SK-N-SH treated with all-trans-retinoic acid at 6 μM for 48 hours (cell line): ENCODE results near the gene ST8SIA2.

Source experiments
- ATAC-seq: fragments of 200-7000 bp; cut with Tn5 transposase; 3 replicates; pipeline ENCODE4 v1.9.1; 2020; ENCODE audit warnings: mild to moderate bottlenecking, moderate library complexity
- ARNTL ChIP-seq: fragments of 450-650 bp; formaldehyde crosslinking; IDR thresholded peaks from 2 replicates; pipeline ENCODE4 v1.5.0; 2020; ENCODE audit warnings: low read depth, mild to moderate bottlenecking, moderate library complexity, borderline replicate concordance
- CREB5 ChIP-seq: fragments of 250-450 bp; sonication (Bioruptor Pico); IDR thresholded peaks from 2 replicates; pipeline ENCODE4 v1.5.1; 2020; ENCODE audit warnings: low read depth, mild to moderate bottlenecking, moderate library complexity
- CSDC2 ChIP-seq: fragments of 250-450 bp; sonication (Bioruptor Pico); IDR thresholded peaks from 2 replicates; pipeline ENCODE4 v1.5.0; 2020; ENCODE audit warnings: mild to moderate bottlenecking, moderate library complexity
- CSRNP3 ChIP-seq: fragments of 250-450 bp; sonication (Bioruptor Pico); IDR thresholded peaks from 2 replicates; pipeline ENCODE4 v1.5.1; 2021; ENCODE audit warnings: mild to moderate bottlenecking, moderate library complexity
- ESRRG ChIP-seq: fragments of 250-450 bp; sonication (Bioruptor Pico); IDR thresholded peaks from 2 replicates; pipeline ENCODE4 v1.6.1; 2021; ENCODE audit warnings: mild to moderate bottlenecking
- GLIS3 ChIP-seq: fragments of 250-450 bp; sonication (Bioruptor Pico); IDR thresholded peaks from 2 replicates; pipeline ENCODE4 v1.5.0; 2020; ENCODE audit warnings: mild to moderate bottlenecking, moderate library complexity
- OSR1 ChIP-seq: fragments of 250-450 bp; sonication (Bioruptor Pico); IDR thresholded peaks from 2 replicates; pipeline ENCODE4 v1.8.0; 2022; ENCODE audit warnings: moderate library complexity, mild to moderate bottlenecking, inconsistent platforms
- PATZ1 ChIP-seq: fragments of 250-450 bp; sonication (Bioruptor Pico); IDR thresholded peaks from 2 replicates; pipeline ENCODE4 v1.8.0; 2020; ENCODE audit warnings: mild to moderate bottlenecking, moderate library complexity, borderline replicate concordance
- PPARA ChIP-seq: fragments of 250-450 bp; sonication (Bioruptor Pico); IDR thresholded peaks from 2 replicates; pipeline ENCODE4 v1.5.0; 2020; ENCODE audit warnings: mild to moderate bottlenecking, borderline replicate concordance
- RARB ChIP-seq: fragments of 250-450 bp; sonication (Bioruptor Pico); IDR thresholded peaks from 2 replicates; pipeline ENCODE4 v1.8.0; 2021; ENCODE audit warnings: mild to moderate bottlenecking, moderate library complexity
- SNAI2 ChIP-seq: fragments of 250-450 bp; sonication (Bioruptor Pico); IDR thresholded peaks from 2 replicates; pipeline ENCODE4 v1.5.0; 2020; ENCODE audit warnings: mild to moderate bottlenecking, moderate library complexity
- TCF4 ChIP-seq: fragments of 250-450 bp; sonication (Bioruptor Pico); IDR thresholded peaks from 2 replicates; pipeline ENCODE4 v1.8.0; 2021; ENCODE audit warnings: mild to moderate bottlenecking, moderate library complexity, borderline replicate concordance
- TOX ChIP-seq: fragments of 250-450 bp; sonication (Bioruptor Pico); IDR thresholded peaks from 2 replicates; pipeline ENCODE4 v1.8.0; 2021; ENCODE audit warnings: mild to moderate bottlenecking, moderate library complexity, borderline replicate concordance
- TSHZ2 ChIP-seq: fragments of 250-450 bp; sonication (Bioruptor Pico); IDR thresholded peaks from 2 replicates; pipeline ENCODE4 v1.5.0; 2020; ENCODE audit warnings: mild to moderate bottlenecking, moderate library complexity
- ZC3H10 ChIP-seq: fragments of 250-450 bp; sonication (Bioruptor Pico); IDR thresholded peaks from 2 replicates; pipeline ENCODE4 v1.5.1; 2021; ENCODE audit warnings: mild to moderate bottlenecking, moderate library complexity
- ZFP3 ChIP-seq: fragments of 250-450 bp; sonication (Bioruptor Pico); IDR thresholded peaks from 2 replicates; pipeline ENCODE4 v1.5.0; 2020; ENCODE audit warnings: mild to moderate bottlenecking, moderate library complexity
- ZFP30 ChIP-seq: fragments of 450-650 bp; formaldehyde crosslinking; IDR thresholded peaks from 2 replicates; pipeline ENCODE4 v1.5.0; 2022; ENCODE audit warnings: mild to moderate bottlenecking, moderate library complexity
- ZNF70 ChIP-seq: fragments of 450-650 bp; formaldehyde crosslinking; IDR thresholded peaks from 2 replicates; pipeline ENCODE4 v1.5.0; 2020; ENCODE audit warnings: mild to moderate bottlenecking, moderate library complexity
- ZNF8 ChIP-seq: fragments of 450-650 bp; formaldehyde crosslinking; IDR thresholded peaks from 2 replicates; pipeline ENCODE4 v1.5.0; 2020; ENCODE audit warnings: mild to moderate bottlenecking, moderate library complexity
- TF ChIP-seq, protein P1 (sequence below): fragments of 250-450 bp; sonication (Bioruptor Pico); IDR thresholded peaks from 2 replicates; pipeline ENCODE4 v1.8.0; 2021; ENCODE audit warnings: low read depth, mild to moderate bottlenecking, moderate library complexity, borderline replicate concordance

The ST8SIA2 gene

DNA sequence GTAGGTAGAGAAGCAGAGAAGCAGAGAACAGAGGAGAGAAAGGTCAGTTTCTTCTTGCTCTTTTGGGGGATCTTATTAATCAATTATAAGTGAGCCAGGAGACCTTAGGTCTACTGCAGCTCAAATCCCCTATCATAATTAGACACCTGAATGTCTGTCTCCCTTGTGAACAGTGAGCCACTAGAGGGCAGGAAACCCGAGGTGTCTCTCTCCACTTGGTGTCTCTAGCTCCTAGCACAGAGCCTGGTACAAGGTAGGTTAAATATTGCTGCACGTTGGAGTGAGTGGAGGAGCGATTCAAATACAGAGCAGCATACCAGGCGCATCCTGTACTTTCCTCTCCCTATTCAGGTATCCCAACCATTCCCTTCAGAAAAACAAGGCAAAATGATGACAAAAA, 2.0 kb upstream of the ST8SIA2 start:
- no peak for ATAC-seq

GRCh38 chr15:92392462-92392861, 1.2 kb upstream of the ST8SIA2 start:
- ATAC-seq = no peak
- no peak for TF ChIP-seq TSHZ2 (CRISPR knock-in tag)
- no peak for TF ChIP-seq CSRNP3 (CRISPR knock-in tag)
- no peak for TF ChIP-seq ZNF8 (CRISPR knock-in tag)

More for the DNA sequence above, 2.0 kb upstream of the ST8SIA2 start:
- TF ChIP-seq ZFP30 (CRISPR knock-in tag) (no peak), ESRRG (CRISPR knock-in tag) (no peak)

DNA sequence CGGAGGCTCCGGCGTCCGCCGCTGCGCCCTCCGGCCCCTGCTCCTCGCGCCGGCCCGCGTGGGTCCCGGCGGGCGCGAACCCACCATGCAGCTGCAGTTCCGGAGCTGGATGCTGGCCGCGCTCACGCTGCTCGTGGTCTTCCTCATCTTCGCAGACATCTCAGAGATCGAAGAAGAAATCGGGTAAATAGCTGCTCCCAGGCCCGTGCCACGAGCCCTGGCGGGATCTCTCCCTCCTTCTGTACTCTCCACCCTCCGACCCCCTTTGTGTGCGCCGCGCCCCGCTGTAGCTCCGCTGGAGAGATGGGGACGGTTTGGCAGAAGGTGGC, 263 bp downstream of the ST8SIA2 start:
- TF ChIP-seq CREB5 (CRISPR knock-in tag) (no peak), TOX (CRISPR knock-in tag) (no peak), ZNF70 (CRISPR knock-in tag) (no peak), ZC3H10 (no peak), CSDC2 (CRISPR knock-in tag) (no peak), TCF4 (no peak), ZFP3 (no peak), PATZ1 (CRISPR knock-in tag) (no peak), GLIS3 (CRISPR knock-in tag) (no peak), SNAI2 (CRISPR knock-in tag) (no peak)
- TF ChIP-seq, protein P1, sequence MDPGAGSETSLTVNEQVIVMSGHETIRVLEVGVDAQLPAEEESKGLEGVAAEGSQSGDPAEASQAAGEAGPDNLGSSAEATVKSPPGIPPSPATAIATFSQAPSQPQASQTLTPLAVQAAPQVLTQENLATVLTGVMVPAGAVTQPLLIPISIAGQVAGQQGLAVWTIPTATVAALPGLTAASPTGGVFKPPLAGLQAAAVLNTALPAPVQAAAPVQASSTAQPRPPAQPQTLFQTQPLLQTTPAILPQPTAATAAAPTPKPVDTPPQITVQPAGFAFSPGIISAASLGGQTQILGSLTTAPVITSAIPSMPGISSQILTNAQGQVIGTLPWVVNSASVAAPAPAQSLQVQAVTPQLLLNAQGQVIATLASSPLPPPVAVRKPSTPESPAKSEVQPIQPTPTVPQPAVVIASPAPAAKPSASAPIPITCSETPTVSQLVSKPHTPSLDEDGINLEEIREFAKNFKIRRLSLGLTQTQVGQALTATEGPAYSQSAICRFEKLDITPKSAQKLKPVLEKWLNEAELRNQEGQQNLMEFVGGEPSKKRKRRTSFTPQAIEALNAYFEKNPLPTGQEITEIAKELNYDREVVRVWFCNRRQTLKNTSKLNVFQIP = no peak
- no peak; the same call in 2 of the 3 replicates for ATAC-seq

GRCh38 chr15:92394309-92395097, 822 bp downstream of the ST8SIA2 start:
- ATAC-seq = no peak; the same call in 2 of the 3 replicates
- TF ChIP-seq OSR1 (CRISPR knock-in tag) = no peak
- TF ChIP-seq PATZ1 (CRISPR knock-in tag) = no peak
- TF ChIP-seq SNAI2 (CRISPR knock-in tag) = no peak
- TF ChIP-seq TSHZ2 (CRISPR knock-in tag) = no peak
- TF ChIP-seq CSRNP3 (CRISPR knock-in tag) = no peak
- TF ChIP-seq ARNTL (CRISPR knock-in tag) = no peak
- TF ChIP-seq PPARA (CRISPR knock-in tag) = no peak
- TF ChIP-seq ZNF8 (CRISPR knock-in tag) = no peak
- TF ChIP-seq RARB (CRISPR knock-in tag) = no peak
- no peak for TF ChIP-seq CSDC2 (CRISPR knock-in tag)
